PFSK-1 (cell line): ENCODE measurements around the gene PTH2.

ENCODE experiments used
- POLR2AphosphoS5 ChIP-seq: IDR thresholded peaks from 2 replicates; pipeline ENCODE4 v1.6.1; 2012; ENCODE audit warnings: low read depth, mild to moderate bottlenecking, control low read depth, low read length, moderate library complexity
- SIN3A ChIP-seq: IDR thresholded peaks from 2 replicates; pipeline ENCODE4 v1.6.1; 2012; ENCODE audit warnings: mild to moderate bottlenecking, low read length, moderate library complexity, borderline replicate concordance; ENCODE audit not compliant: insufficient read depth
- TF ChIP-seq, protein P1 (sequence below), 2 experiments: IDR thresholded peaks; 2 replicates each; pipeline versions ENCODE4 v1.6.1 to v1.8.0; 2011 to 2012; ENCODE audit warnings: low read depth in 2 of 2, low read length in 2 of 2, control low read depth in 1 of 2, inconsistent platforms in 1 of 2, mild to moderate bottlenecking in 1 of 2, moderate library complexity in 1 of 2; ENCODE audit not compliant: insufficient read depth in 1 of 2

DNA sequence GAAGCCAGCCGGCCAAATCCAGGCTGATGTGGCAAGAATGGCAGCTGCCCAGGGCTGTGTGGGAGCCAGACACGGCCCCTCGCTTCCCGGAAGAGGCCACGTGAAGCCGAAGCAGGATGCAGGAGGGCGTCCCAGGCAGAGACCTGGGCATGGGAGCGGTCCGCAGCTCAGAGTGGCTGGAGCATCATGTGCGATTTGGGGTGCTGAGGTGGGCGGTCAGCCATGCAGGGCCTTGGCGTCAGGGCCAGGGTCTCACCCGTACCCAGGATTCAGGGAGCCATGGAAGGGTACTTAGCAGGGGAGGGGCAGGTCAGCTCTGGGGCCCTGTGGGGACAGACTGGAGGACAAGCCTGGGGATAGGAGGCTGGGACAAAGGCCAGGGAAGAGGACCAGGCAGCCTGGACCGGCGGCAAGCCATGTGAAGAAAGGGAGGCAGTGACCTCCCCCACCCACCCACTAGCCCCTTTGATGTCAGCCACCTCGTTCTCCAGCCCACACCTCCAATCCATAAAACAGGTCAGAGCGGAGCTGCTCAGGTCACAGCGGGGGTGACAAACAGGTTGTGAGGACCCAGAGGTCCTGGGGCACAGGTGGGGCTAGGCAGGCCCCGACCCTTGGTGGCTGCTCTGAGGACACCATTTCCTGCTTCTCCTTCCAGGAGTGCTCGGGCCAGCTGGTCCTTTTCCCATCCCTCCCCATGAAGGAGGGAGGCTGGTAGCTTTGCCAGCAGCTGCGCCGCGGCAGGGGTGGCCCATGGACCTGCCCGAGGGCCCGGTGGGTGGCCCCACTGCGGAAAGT is 32.9 kb downstream of the PTH2 start:
- TF ChIP-seq POLR2AphosphoS5 (no peak), SIN3A (no peak)
- TF ChIP-seq, protein P1, sequence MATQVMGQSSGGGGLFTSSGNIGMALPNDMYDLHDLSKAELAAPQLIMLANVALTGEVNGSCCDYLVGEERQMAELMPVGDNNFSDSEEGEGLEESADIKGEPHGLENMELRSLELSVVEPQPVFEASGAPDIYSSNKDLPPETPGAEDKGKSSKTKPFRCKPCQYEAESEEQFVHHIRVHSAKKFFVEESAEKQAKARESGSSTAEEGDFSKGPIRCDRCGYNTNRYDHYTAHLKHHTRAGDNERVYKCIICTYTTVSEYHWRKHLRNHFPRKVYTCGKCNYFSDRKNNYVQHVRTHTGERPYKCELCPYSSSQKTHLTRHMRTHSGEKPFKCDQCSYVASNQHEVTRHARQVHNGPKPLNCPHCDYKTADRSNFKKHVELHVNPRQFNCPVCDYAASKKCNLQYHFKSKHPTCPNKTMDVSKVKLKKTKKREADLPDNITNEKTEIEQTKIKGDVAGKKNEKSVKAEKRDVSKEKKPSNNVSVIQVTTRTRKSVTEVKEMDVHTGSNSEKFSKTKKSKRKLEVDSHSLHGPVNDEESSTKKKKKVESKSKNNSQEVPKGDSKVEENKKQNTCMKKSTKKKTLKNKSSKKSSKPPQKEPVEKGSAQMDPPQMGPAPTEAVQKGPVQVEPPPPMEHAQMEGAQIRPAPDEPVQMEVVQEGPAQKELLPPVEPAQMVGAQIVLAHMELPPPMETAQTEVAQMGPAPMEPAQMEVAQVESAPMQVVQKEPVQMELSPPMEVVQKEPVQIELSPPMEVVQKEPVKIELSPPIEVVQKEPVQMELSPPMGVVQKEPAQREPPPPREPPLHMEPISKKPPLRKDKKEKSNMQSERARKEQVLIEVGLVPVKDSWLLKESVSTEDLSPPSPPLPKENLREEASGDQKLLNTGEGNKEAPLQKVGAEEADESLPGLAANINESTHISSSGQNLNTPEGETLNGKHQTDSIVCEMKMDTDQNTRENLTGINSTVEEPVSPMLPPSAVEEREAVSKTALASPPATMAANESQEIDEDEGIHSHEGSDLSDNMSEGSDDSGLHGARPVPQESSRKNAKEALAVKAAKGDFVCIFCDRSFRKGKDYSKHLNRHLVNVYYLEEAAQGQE (IDR thresholded peaks at IDR 0.05; ENCODE audit: insufficient read depth in 1 of 2, low read depth in 2 of 2, low read length in 2 of 2): no peak
